ENCODE results near the gene TBX20. TPM values are rescaled to one million over a fixed set of nuclear protein-coding genes. Genes with fewer than 3 reads are reported as not detected.
A peak's percentile ranks its signal among the peaks of the same experiment; 100 is the strongest.
"Not testable (repeated sequence)": the region's sequence is repeated elsewhere in the genome, so short reads cannot be mapped to it uniquely, and the experiment has no call there.

Gene TBX20
- total RNA-seq, 2 donors from 2014 or later, result not detected

- peak in 1 of 2 donors; percentile 48 for ATAC-seq
- not testable (repeated sequence) for H3K27ac Mint-ChIP-seq; H3K4me3 Mint-ChIP-seq; DNase-seq (ENCODE audit: low spot score); H3K36me3 Mint-ChIP-seq; H3K9me3 Mint-ChIP-seq; H3K4me1 Mint-ChIP-seq (ENCODE audit: low read depth in 2 of 2)
- peaks cover 24 to 39% of the 10 kb centered on the region in 2 donors for H3K27me3 Mint-ChIP-seq
Observed at GRCh38 chr7:35222445-35222844, 31.5 kb downstream of the TBX20 start.

DNA sequence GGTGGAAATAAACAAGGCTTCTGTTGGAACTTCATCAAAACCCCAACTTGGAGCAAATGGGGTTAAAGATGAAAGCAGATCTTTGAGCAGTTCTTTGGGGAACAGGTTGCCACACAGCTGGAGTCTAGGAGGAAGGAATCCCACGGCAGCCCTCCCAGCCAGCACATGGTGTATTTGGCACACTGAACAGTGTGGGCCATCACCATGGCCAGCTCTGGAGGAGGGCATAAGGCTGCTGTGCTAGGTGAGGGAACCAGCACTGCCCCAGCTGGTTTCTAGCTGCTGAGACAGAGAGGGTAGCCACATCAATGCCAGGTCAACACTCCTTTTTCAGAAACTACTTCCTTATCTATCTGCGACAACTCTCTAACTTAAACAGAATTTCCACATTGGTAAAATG, 33.7 kb downstream of the TBX20 start:
- H3K4me3 Mint-ChIP-seq; H3K36me3 Mint-ChIP-seq; DNase-seq (ENCODE audit: low spot score); H3K27ac Mint-ChIP-seq; H3K4me1 Mint-ChIP-seq (ENCODE audit: low read depth in 2 of 2); ATAC-seq; H3K9me3 Mint-ChIP-seq: not testable (repeated sequence)
- H3K27me3 Mint-ChIP-seq, result peaks cover 27 to 47% of the 10 kb centered on the region in 2 donors

GRCh38 chr7:35216033-35216432, 37.9 kb downstream of the TBX20 start:
- H3K9me3 Mint-ChIP-seq; ATAC-seq; H3K4me1 Mint-ChIP-seq (ENCODE audit: low read depth in 2 of 2); DNase-seq (ENCODE audit: low spot score); H3K27ac Mint-ChIP-seq; H3K36me3 Mint-ChIP-seq; H3K4me3 Mint-ChIP-seq: not testable (repeated sequence)
- peaks cover 20 to 30% of the 10 kb centered on the region in 2 donors for H3K27me3 Mint-ChIP-seq

GRCh38 chr7:35215063-35215462, 38.8 kb downstream of the TBX20 start:
- not testable (repeated sequence) for H3K36me3 Mint-ChIP-seq; ATAC-seq; H3K27ac Mint-ChIP-seq; DNase-seq (ENCODE audit: low spot score); H3K9me3 Mint-ChIP-seq; H3K4me3 Mint-ChIP-seq; H3K4me1 Mint-ChIP-seq (ENCODE audit: low read depth in 2 of 2)
- peaks cover 18 to 21% of the 10 kb centered on the region in 2 donors for H3K27me3 Mint-ChIP-seq

- ATAC-seq; H3K27ac Mint-ChIP-seq; H3K4me1 Mint-ChIP-seq (ENCODE audit: low read depth in 2 of 2); H3K9me3 Mint-ChIP-seq; H3K36me3 Mint-ChIP-seq; H3K27me3 Mint-ChIP-seq; DNase-seq (ENCODE audit: low spot score); H3K4me3 Mint-ChIP-seq: not testable (repeated sequence)
Observed at GRCh38 chr7:35206924-35207323, 47.0 kb downstream of the TBX20 start.

DNA sequence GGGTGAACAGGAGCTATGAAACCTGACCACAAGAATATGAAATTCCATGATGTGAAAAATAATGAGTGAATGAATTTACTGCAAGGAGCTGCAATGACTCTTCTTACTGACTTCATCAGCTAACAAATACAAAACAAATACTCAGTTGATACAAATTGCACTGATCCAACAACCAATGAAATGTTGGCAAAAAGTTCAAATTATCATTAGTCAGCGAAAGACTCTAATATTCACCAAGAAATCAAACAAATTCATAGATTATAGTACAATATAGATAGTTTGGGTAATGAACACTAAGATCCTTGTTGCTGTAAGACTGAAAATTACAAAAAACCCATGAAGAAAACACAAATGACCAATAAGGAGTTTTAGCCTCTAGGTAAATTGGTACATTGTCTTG, 49.0 kb downstream of the TBX20 start:
- not testable (repeated sequence) for H3K36me3 Mint-ChIP-seq; H3K9me3 Mint-ChIP-seq; H3K27me3 Mint-ChIP-seq; DNase-seq (ENCODE audit: low spot score); H3K27ac Mint-ChIP-seq; ATAC-seq; H3K4me1 Mint-ChIP-seq (ENCODE audit: low read depth in 2 of 2); H3K4me3 Mint-ChIP-seq

GRCh38 chr7:35204031-35204430, 49.9 kb downstream of the TBX20 start:
- DNase-seq (ENCODE audit: low spot score); ATAC-seq; H3K4me3 Mint-ChIP-seq; H3K4me1 Mint-ChIP-seq (ENCODE audit: low read depth in 2 of 2); H3K36me3 Mint-ChIP-seq; H3K9me3 Mint-ChIP-seq; H3K27ac Mint-ChIP-seq; H3K27me3 Mint-ChIP-seq: not testable (repeated sequence)

- not testable (repeated sequence) for H3K27ac Mint-ChIP-seq, H3K27me3 Mint-ChIP-seq
Observed at GRCh38 chr7:35202353-35202752, 51.5 kb downstream of the TBX20 start.

DNA sequence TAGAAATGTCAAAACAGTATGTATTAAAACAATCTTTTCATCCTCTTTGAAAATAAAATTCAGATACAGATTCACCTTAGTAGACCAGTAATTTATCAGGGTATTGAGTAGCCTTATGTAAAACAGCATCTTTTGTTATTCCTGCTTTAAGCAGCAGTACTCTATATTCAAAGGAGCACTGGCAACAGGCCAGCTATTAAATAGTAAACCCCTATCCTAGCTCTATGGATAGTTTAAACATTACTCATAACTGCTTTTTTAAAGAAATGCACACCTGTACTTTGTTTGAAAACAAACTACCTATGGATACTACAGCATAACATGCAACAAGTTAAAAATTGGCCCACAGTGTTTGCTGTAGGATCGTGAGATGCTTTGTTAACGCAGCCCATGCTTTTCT, 53.7 kb downstream of the TBX20 start:
- H3K27me3 Mint-ChIP-seq, result peaks cover 15 to 19% of the 10 kb centered on the region in 2 donors
- not testable (repeated sequence) for H3K27ac Mint-ChIP-seq; DNase-seq (ENCODE audit: low spot score); H3K9me3 Mint-ChIP-seq; H3K36me3 Mint-ChIP-seq; ATAC-seq; H3K4me3 Mint-ChIP-seq; H3K4me1 Mint-ChIP-seq (ENCODE audit: low read depth in 2 of 2)

More at GRCh38 chr7:35202353-35202752, 51.5 kb downstream of the TBX20 start:
- not testable (repeated sequence) for DNase-seq (ENCODE audit: low spot score); H3K9me3 Mint-ChIP-seq; H3K4me1 Mint-ChIP-seq (ENCODE audit: low read depth in 2 of 2); H3K36me3 Mint-ChIP-seq; ATAC-seq; H3K4me3 Mint-ChIP-seq

GRCh38 chr7:35198370-35199140, 55.3 kb downstream of the TBX20 start:
- H3K27me3 Mint-ChIP-seq, result peaks cover 15 to 26% of the 10 kb centered on the region in 2 donors
- ATAC-seq; H3K27ac Mint-ChIP-seq; H3K4me1 Mint-ChIP-seq (ENCODE audit: low read depth in 2 of 2); H3K4me3 Mint-ChIP-seq; H3K36me3 Mint-ChIP-seq; DNase-seq (ENCODE audit: low spot score); H3K9me3 Mint-ChIP-seq: not testable (repeated sequence)

GRCh38 chr7:35191571-35191970, 62.3 kb downstream of the TBX20 start:
- not testable (repeated sequence) for H3K4me3 Mint-ChIP-seq; H3K4me1 Mint-ChIP-seq (ENCODE audit: low read depth in 2 of 2); DNase-seq (ENCODE audit: low spot score); H3K27ac Mint-ChIP-seq; H3K9me3 Mint-ChIP-seq; ATAC-seq; H3K36me3 Mint-ChIP-seq
- H3K27me3 Mint-ChIP-seq, result peaks cover 14 to 29% of the 10 kb centered on the region in 2 donors

- H3K36me3 Mint-ChIP-seq; H3K27ac Mint-ChIP-seq; DNase-seq (ENCODE audit: low spot score); H3K4me1 Mint-ChIP-seq (ENCODE audit: low read depth in 2 of 2); H3K4me3 Mint-ChIP-seq; H3K9me3 Mint-ChIP-seq; ATAC-seq: not testable (repeated sequence)
- peaks cover 18 to 28% of the 10 kb centered on the region in 2 donors for H3K27me3 Mint-ChIP-seq
Observed at GRCh38 chr7:35190146-35190773, 63.6 kb downstream of the TBX20 start.

DNA sequence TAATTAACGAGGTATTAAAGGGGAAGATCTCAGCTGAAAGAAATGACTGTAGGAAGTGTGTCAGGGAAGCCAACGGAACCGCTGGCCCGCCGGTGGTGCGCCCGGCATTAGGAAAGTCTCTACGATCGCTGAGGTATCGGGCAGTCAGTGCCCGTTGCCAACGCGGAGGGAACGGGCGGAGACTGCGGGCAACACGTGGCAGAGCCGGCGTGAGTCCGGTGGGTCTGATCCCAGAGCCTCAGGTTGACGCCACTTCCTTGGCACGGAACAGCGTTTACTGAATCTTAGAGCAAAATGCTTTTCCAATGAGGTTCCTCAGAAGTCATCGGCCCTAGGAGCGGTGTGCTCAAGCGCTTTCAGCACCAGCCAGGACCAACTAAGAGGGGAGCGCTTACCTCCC, 67.1 kb downstream of the TBX20 start:
- H3K9me3 Mint-ChIP-seq; H3K27ac Mint-ChIP-seq; H3K36me3 Mint-ChIP-seq; ATAC-seq; DNase-seq (ENCODE audit: low spot score); H3K4me1 Mint-ChIP-seq (ENCODE audit: low read depth in 2 of 2): not testable (repeated sequence)
- Mint-ChIP-seq H3K27me3 (peaks cover 18 to 26% of the 10 kb centered on the region in 2 donors), H3K4me3 (peak overlapping the region; percentile 50)

GRCh38 chr7:35185908-35186731, 67.8 kb downstream of the TBX20 start:
- Mint-ChIP-seq H3K36me3 (no peaks in the 10 kb centered on the region), H3K4me1 (ENCODE audit: low read depth in 2 of 2) (peaks cover 5 to 7% of the 10 kb centered on the region in 2 donors), H3K9me3 (no peaks in the 10 kb centered on the region), H3K27me3 (peaks cover 18 to 26% of the 10 kb centered on the region in 2 donors), H3K4me3 (peak overlapping the region; percentile 50), H3K27ac (no peak overlapping the region)
- DNase-seq (ENCODE audit: low spot score), result no peak
- ATAC-seq, result peak in 1 of 2 donors; percentile 61
